ENCODE results near the gene IFITM2.
"Not testable (repeated sequence)": the region's sequence is repeated elsewhere in the genome, so short reads cannot be mapped to it uniquely, and the experiment has no call there.

IFITM2 gene

GRCh38 chr11:281486-282161, 26.0 kb upstream of the IFITM2 start:
- DNase-seq: no peak

GRCh38 chr11:282171-282570, 25.4 kb upstream of the IFITM2 start:
- no peak for DNase-seq

GRCh38 chr11:282630-283360, 24.8 kb upstream of the IFITM2 start:
- DNase-seq: no peak

- DNase-seq: no peak
These were observed 24.1 kb upstream of the IFITM2 start for GRCh38 chr11:283405-284104.

DNA sequence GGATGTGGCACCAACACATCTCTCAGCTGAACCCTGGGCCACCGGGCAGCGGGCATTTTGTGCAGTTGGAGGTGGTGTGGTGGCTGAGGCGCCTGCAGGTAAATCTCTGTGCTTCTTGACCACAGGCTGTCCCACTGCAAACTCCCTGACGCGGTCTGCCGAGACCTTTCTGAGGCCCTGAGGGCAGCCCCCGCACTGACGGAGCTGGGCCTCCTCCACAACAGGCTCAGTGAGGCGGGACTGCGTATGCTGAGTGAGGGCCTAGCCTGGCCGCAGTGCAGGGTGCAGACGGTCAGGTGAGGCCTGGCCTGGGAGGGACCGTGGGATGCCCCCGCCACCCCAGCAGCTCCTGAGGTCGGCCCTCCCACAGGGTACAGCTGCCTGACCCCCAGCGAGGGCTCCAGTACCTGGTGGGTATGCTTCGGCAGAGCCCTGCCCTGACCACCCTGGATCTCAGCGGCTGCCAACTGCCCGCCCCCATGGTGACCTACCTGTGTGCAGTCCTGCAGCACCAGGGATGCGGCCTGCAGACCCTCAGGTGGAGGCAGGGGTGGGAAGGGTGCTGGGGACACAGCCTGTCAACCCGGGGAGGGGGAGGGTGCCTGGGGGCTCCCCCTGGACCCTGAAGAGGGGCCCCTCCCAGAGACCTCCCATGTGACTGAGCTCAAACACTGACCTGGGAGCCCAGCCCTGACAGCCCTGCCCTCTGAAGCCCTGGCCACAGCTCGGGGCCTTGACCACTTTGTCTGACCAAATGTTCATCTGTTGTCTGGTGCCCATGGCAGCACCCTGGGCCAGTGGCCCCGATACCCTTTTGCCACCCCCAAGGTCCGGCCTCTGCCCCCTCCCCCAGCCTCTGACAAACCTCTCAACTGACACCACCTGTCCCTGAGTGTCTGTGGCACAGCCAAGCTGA, 23.3 kb upstream of the IFITM2 start:
- DNase-seq: no peak

DNA sequence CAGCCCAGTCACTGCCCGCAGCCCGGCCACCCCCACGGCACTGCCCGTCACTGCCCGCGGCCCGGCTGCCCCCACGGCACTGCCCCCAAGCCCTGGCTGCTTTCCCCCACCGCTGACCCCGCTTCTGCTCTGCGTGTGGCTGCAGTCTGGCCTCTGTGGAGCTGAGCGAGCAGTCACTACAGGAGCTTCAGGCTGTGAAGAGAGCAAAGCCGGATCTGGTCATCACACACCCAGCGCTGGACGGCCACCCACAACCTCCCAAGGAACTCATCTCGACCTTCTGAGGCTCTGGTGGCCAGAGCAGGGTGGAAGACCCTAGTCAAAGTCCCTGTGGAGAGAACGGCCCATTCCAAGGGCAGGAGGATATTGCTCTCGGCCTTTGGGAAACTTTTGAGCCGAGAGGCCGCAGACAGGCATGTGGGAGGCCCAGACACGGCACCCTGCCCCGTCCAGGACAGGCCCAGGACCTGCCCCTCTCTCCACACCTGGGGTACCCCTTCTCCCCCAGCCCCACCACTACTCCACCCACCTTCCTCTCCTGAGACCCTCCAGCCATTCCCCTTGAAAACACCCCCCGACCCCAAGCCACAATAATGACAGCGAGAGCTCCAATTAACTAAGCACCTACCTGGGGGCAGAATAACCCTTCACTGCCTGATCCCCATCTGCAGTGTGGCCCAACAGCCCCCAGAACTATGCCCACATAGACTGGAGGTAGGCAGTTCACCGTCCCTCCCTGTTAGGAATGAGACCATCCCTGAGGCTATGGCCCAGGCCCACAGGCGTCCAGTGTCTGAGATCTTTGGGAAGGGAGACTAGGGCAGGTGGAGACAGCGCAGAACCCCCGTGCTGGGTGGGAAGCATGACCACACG, 22.4 kb upstream of the IFITM2 start:
- no peak for DNase-seq

DNA sequence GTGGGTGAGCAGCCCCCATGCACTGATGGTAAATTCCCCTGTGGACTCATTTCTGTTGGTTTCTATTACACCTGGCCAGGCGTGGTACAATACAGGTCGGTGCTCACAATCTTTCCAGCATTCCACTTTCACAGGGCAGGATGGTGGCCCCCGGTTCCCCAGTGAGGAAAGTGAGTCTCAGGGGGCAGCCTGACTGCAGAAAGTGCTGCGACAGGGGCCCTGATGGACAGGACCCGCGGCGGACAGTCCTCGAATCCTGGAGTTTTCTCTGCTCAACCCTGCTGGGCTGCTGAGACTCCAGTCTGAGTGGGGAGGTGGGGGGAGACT, 21.8 kb upstream of the IFITM2 start:
- no peak for DNase-seq

GRCh38 chr11:286977-287820, 20.4 kb upstream of the IFITM2 start:
- not testable (repeated sequence) for DNase-seq

DNA sequence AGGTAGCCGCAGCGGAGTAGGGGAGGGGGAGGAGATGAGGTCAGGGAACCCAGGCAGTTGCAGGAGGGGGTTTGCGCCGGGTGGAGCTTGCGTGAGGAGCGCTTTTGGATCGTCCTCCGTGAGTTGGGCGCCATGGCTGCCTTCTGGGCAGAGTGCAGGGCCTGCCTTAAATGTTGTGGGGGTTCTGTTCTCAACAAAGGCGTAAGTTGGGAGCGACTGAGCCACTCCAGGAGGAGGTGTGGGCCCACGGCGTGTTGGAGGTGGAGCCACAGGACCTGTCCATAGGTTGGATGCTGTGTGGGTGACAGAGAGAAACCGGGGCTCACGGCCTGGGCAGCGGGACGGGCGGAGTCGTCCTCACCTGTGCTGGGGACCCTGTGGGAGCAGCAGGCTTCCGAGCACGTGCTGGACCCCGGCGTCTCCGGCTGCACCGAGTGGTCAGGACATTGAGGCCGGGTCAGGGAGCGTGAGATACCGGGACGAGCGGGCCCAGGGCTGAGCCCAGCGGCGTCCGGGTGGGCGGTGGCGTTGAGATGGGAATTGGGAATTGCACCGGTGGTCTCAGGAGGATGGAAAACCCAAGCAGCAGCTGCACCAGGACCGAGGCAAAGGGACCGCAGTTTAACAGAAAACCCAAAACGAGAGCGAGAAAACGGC, 19.7 kb upstream of the IFITM2 start:
- no peak for DNase-seq

DNA sequence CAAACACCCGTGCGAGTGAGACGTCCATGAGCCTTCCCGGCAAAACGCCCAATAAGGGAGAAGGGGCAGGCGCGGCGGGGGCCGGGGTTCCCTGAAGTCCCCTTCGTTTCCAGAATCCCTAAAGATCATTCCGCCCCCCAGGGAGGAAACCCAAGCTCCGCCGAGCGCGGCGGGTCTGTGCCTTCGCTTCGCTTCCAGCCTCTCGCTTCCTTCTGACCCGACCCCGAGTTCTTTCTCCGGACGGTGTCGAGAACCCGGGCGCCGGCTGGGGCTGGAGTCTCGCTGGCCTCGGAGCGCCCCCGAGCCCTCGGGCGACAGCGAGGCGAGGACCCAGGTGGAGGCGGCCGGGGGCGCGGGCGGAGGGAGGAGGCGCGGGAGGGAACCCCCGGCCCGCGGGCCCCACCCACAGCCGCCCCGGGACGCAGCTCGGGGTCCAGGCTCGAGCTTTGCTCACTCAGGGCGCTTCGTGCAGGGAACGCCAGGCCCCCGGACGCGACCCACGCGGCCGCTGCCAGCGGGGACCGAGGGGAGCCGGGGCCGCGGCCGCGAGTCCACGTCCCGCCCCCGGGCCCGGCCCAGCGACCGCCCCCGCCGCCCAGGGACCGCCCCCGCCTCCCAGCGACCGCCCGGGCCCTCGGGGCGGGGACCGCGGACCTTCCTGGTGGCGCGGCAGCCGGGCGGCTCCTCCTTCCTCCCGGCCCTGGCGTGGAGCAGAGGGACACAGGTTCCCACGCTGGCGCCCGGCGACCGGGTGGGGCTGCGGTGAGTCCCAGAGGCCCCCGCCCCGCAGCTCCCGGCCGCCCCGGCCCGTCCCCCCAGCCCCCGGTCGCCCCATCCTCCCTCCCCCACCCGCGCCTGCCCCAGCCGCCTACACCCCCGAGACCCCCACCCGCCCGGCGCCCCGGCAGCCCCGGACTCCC, 18.9 kb upstream of the IFITM2 start, which contains the start of gene PGGHG:
TSS of gene PGGHG (plus strand) at position 649 of the 920 bp plus-strand sequence. CDS start 691 bp downstream, outside the sequence.
- peak; percentile 64 for DNase-seq

DNA sequence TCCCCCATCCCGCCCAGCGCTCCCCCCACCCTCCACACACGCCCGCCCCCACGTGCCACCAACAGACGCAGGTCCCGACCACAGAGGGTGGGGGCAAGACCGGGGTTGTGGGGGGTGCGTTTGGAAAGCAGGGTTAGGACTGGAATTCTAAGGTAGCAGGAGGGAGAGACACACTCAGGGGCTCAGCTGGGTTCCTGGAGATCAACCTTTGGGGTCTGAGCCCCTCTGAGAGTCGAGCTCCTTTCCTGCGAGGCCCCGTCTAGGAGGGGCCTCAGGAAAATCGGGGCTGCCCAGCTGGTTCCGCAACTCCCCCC, 18.3 kb upstream of the IFITM2 start:
- no peak for DNase-seq

GRCh38 chr11:289712-290620, 17.6 kb upstream of the IFITM2 start:
- DNase-seq: no peak

DNA sequence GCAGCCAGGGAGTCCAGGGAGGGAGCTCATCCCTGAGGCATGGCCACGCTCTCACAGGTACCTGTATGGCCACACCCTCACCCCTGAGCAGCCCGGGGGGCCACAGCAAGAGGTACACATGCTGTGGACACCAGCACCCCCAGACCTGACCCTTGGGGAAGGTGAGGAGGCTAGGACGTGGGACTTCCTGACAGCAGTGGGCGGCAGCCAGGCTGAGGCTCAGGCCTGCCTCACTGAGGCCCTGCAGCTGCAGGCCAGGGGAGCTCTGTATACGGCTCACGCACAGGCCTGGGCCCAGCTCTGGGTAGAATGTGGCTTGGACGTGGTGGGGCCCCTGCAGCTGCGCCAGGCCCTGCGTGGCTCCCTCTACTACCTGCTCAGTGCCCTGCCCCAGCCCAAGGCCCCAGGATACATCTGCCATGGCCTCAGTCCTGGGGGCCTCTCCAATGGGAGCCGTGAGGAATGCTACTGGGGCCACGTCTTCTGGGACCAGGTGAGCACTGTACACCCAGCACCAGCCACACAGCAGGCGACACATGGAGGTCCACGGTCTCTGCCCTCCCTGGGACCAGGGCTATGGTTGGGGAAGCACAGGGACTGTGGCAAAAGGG, 16.9 kb upstream of the IFITM2 start:
- no peak for DNase-seq

GRCh38 chr11:291281-292210, 16.1 kb upstream of the IFITM2 start:
- no peak for DNase-seq

DNA sequence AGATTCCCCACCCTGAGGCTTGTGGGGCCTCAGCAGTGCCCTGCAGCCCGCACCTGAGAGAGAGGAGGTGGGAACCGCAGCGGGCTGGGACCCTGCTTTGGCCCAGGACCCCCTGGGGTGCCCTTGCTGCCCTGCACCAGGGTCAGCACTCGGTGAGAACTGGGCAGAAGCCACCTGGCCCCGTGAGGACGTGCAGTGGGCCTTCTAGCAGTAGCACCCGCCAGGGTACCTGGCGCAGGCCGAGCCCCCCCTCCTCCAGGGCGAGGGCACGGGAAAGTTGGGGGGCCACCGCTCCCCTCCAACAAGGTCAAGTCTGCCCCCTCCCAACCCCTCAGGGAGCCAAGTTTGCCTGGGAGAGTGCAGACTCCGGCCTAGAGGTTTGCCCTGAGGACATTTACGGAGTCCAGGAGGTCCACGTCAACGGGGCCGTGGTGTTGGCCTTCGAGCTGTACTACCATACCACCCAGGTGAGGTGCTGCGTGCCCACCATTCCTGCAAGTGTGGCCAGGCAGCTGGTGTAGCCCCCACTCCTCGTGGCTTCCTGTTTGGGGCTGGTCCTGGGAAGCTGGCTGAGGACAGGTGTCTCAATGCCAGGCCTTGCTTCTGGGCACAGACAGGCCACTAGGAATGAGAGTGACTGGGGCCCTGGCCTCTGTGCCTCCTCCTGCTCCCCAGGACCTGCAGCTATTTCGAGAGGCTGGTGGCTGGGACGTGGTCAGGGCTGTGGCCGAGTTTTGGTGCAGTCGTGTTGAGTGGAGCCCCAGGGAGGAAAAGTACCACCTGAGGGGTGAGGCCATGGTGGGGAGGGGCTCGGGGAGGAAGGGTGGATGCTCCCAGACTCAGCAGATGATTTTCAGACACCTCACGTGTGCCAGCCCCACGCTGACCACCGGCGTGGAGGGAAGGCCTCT, 15.2 kb upstream of the IFITM2 start:
- no peak for DNase-seq

All from fibroblast of skin of scalp (primary cell).